SK-N-DZ (cell line): ENCODE measurements around the gene LRRC63.

Experiments used
- DNase-seq: peaks from one replicate; pipeline ENCODE4 v3.0.0-alpha.2; 2015; ENCODE audit warnings: low spot score

Gene LRRC63

DNA sequence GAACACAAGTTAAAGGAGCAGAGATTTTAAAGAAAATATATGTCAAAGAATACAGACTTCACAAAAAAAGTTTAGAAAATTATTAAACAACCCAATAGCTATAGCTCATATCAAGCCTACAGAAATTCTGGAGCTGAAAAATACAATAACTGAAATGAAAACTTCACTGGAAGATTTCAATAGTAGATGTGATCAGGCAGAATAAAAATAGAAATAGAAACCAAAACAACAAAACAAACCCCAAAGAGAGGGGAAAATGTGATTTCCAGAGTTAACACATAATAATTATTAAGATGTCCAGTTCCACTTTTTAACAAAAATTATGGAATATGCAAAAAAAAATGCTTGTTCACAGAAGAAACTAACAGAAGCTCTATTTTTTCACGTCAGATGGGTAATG, 23.6 kb downstream of the LRRC63 start:
- DNase-seq, result no peak

DNA sequence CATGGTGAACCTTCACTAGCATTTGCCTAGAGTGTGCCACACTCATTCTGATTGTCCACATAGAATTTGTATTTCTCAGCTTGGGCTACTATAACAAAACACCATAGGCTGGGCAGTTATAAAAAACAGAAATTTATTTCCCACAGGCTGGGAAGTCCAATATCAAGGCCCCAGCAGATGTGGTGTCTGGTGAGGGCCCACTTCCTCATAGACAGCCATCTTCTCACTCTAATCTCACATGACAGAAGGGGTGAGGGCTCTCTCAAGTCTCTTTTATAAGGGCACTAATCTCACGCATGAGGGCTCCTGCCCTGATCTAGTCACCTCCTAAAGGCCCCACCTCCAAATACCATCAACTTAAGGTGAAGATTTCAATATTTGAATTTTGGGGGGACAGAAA, 53.6 kb downstream of the LRRC63 start:
- no peak for DNase-seq

DNA sequence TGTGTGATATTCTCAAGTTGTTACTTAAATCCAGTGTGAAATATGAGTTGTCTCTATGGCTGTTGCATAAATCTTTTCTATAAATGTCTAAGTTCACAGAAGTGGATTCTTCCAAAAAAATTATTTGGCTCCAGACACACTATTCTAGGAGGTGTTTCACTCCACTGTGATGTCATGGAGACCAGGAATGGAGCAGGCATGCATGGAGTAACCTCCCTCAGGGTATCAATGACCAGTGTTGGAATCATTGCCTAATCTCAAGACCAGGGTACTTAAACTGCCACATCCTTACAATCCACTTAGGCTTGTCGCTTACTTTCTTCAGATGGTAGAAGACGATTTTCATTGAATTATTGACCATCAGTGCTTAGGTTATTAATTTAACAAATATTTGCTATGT, 55.4 kb downstream of the LRRC63 start:
- no peak for DNase-seq

DNA sequence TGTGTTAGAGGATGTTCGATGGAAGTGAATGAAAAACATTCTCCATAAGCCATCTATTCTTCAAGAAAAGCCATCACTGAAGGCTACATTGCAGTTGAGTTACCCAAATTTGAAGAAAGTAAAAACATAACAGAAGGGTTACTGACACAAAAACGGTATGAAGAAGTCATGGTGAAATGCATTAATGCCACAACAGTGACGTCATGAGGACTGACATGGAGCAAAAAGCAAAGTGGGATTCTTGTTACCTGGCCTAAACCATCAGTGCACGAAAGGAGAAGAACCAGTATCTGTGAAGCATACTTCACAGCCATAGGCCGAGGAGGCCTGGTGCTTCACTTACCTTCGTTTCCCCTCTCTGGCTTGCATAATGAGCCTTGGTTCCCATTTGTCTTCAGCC, 58.7 kb downstream of the LRRC63 start:
- DNase-seq, result no peak

DNA sequence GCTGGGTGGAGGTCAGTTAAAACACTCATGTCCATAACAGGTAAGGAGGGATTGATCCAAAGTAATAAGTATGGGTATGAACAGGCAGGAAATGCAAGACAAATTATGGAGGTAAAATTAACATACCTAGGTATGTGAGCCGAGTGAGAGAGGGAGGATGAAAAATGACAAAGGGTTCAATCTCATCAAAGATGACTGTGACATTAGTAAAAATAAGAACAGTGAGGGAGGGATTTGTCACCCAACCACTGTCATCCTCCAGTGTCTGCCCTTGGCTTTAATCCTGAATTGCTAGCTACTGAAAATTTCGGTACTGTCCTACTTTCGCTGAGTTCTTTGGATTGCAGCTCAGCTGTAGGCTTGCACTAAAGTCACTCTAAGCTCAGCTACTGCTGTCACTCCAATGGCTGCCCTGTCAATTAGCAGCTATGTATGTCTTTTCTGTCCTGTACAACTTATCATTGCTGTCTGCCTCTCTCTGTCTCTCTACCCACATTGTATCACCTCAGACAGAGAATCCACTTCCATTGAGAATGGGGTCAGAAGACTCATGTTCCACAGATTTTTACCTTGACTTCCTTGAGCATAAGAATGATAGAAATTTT, 62.5 kb downstream of the LRRC63 start:
- no peak for DNase-seq

DNA sequence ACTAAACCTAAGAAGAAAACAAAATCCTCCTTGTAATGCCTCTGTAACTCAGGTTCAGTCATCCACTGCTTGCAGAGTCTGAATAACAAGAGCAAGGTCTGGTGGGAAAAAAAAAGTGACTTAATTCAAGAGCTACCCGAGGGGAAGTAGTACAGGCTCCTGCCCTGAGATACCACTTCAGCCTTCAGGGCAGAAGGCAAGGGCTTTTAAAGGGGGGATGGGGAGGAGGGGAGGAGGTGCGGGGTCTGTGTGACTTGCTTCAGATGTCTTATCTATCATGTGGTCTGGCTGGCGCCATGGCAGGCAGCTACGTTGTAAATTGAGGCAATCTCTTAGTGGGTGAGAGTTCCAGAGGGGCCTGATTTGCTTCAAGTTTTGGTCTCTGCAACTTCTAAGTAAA, 66.7 kb downstream of the LRRC63 start:
- peak; percentile 91 for DNase-seq

DNA sequence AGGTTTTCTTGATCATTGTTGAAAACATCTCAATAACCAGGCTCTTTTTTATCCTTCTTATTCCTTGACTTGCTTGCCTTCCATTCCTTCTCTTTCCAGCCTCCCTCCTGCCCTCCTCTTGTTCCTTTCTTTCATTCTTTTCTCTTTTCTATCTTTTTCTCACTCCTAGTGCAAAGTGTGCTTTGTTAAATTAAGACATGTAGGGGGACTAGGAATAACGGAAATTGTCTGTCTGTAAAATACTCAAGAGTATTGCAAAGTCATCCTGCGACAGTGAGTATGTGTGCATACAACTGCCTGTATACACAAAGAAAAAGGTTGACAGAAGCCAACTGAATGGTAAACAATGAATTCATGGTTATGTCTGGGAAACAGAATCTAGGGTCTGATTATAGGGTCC, 70.1 kb downstream of the LRRC63 start:
- DNase-seq, result no peak

DNA sequence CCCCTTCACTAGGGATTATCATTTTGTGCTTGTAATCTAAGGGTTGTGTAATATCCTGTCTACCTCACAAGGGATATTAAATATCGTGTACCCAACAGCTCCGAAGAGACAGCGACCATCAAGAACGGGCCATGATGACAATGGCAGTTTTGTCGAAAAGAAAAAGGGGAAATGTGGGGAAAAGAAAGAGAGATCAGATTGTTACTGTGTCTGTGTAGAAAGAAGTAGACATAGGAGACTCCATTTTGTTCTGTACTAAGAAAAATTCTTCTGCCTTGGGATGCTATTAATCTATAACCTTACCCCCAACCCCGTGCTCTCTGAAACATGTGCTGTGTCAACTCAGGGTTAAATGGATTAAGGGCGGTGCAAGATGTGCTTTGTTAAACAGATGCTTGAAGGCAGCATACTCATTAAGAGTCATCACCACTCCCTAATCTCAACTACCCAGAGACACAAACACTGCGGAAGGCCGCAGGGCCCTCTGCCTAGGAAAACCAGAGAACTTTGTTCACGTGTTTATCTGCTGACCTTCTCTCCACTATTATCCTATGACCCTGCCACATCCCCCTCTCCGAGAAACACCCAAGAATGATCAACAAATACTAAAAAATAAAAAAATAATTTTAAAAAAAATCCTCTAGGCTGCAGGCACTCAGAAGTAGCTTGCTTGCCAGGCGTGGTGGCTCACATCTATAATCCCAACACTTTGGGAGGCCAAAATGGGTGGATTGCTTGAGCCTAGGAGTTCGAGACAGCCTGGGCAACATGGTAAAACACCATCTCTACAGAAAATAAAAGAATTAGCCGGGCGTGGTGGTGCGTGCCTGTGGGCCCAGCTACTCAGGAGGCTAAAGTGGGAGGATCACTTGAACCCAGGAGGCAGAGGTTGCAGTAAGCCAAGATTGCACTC, 72.4 kb downstream of the LRRC63 start:
- DNase-seq, result peak; percentile 21

DNA sequence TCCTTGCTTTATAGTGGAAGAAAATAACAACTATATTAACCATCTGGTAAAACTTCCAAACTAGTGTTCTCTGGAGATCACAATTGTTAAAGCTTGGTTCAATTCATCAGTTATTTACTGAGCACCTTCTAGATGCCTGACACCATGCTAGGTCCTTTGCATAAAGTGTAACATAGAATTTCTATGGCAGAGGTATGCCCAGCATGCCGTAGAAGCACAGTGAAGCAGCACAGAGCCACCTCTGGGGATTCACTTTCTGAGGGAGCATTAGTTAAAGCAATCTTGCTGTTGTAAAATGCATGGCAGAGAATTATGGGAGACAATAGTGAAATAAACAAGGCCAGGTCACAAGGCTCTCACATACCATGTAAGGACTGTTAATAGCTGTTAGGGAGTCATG, 75.2 kb downstream of the LRRC63 start:
- DNase-seq, result no peak

DNA sequence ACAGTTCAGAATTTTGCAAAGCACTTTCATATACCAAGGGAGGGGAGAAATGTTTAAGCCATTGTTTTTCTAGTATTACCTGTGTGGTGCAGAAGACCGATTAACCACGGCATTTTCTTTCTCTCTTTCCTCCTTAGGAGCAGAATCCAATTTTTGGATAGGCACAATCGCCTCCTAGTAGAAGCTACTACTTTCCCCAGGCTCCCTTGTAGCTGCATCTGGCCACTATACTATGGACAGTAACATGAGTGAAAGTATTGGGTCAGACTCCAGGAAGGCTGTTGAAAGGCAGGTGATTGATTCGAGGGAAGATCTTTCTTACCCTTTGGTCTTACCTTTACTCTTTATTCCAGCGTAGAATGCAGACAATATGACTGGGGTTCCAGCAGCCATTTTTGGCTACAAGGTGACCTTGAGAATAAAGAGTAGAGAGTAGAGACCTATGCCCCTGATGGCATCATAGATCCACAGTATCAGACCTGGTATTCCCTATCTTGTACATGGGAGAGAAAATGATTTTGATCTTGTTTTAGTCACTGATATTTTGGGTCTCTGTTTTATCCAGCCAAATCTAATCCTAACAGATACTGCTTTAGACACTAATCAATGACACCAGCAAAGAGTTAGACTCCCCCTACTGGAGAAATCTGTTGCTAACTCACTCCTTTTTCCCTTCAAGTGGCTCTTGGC, 77.0 kb downstream of the LRRC63 start:
- DNase-seq, result peak; percentile 77

DNA sequence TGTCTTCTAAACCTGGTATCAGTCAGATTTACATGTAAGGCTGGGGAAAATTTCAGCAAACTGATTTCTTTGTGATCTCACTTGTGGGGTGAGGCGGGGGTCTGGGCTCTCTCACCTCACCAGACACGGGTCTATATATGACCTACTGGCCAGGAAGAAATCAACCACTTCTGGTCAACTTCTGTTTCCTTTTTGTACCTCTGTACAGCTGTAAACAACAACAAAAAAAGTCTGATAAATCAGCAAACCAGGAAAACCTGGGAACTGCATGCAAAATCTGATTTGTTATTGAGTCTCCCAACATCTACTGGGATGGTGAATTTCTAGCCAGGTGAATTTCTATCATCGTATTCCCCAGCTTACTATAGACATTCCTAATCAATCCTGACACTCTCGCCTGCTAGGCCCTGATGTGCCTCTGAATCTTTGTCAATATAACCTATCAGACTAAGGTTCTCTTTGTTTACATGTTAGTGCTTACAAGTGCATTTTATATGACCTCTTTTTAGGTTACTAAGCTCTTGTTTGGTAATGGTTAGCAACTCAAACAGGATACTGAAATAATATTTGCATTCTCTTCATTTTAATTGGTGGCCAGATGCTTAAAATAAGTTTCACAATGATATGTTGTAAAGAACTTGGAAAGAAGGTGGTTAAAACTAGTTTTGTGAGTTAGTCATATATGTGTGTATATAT, 77.7 kb downstream of the LRRC63 start:
- DNase-seq, result no peak

DNA sequence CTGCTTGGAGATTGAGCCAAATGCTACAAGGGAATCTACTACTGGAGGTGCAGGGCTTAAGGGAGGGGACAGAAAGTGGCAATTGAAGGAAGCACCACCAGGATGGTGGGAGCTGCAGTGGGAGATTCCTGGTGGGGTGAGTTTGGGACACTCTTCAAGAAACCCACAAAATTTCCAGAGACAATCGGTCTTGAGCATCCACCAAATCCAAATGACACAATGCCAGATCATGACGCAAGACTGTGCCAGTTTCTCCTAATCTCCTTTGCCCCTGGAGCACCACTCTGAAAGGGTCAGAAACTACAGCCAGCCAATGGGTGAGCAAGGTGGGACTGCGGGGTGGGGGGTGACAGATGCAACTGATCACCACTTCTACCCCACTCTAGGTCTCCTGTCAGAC, 78.7 kb downstream of the LRRC63 start:
- DNase-seq, result no peak

DNA sequence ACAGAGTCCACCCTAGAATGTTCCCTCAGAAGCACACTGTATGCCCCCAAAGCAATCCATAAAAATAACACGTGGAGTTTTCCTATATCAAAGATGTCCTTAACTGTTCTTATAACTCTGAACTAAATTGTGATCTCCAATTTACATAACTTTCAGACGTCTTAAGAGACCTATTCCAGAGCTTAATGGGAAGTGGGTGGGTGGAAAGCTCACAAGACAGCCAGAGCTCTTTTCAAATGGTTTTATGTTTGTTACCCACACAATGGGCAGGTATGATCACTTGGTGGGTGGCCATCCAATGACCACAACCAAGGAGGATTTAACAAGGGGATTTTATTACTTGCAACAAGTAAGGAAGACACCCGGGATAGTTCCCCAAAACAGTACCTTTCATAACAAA, 81.7 kb downstream of the LRRC63 start:
- no peak for DNase-seq

DNA sequence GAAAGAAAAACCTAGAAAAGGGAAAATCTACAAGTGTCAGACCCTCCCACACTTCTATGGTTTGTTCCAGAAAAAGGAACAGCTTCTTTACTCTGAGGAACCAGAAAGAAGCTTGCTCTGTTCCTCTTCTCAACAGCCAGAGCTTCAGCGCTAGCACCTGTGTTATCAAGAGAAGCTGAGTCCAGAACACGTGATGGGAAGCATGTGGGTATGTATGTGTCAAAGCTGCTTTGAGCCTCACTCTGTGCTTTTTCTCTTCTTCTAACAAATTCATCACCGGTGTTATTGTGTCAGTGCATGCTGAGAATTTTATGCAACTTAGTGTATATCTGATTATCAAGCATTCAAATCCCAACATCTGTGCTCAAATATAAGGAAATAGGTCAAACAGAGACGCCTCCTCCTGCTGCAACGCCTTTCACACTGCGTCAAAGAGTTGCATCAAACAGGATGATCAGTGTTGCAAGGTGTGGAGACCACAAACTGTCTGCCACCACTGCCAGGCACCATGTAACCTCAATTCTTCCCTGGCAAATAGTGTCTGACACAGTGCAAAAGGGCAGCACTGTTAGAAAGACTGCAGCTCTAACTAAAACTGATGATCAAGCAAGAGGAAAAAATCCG, 83.9 kb downstream of the LRRC63 start:
- DNase-seq, result no peak

DNA sequence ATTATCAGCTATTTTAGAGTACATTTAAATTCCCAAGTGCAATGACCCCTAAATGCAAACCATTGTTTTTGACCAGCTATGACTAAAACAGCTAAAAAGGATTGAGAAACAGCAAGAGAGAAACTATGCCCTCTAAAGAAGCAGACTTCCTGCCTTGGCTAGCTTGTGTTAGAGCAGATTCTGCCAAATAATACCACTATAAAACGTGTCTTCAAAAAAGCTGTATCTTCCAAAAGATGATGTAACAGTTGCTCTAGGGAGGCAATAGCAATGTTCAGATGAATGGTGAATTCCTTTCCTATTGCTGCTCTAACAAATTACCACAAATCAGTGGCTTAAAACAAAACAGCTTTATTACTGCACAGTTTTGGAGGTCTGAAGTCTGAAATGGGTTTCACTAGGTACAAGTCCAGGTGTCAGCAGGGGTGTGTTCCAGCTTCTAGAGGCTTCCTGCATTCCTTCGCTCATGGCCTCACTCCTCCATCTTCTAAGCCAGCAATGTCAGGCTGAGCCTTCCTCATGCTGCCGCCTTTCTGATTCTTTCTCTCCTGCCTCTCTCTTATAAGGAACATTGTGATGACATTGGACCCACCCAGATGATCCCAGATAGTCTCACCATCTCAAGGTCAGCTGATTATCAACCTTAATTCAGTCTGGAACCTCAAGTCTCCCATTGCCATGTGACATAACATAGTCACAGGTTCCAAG, 84.5 kb downstream of the LRRC63 start:
- DNase-seq, result no peak

DNA sequence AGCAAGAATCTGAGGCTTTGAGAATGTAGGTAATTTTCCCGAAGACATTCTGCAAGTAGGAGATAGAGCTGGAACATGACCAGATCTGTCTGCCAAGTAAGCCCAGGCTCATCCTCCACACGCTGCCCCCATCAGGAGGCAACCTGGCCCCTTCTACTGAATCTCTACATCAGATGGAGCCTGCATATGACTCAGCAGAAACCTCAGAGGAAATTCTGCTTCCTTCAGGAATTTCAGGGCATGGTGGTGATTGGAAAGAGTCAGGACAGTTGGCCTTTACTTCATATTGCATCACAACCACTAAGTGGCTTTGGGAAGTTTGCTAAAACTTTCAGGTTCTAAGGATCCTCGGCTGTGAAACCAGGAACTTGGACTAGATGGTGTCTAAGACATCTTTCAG, 85.2 kb downstream of the LRRC63 start:
- no peak for DNase-seq

DNA sequence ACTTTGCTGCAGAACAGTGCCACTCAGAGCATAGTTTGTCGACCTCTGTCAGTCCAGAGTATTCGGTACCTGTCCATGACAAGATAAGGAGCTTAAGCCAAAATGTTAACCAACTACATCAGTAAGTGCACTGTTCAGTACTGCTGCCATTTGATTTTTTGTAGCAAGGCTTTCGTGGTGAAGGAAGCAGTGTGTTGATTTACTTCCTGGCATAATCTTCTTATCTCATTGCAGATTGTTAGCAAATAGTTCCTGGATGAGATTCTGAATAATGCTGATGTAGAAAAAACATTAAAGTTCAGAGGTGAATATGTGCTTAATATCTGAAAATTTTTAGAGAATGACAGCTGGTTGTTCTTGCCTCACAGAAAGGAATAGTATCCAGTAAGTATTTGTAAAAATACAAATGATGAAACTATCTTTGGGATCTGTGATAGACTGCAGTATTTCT, 85.7 kb downstream of the LRRC63 start:
- no peak for DNase-seq

DNA sequence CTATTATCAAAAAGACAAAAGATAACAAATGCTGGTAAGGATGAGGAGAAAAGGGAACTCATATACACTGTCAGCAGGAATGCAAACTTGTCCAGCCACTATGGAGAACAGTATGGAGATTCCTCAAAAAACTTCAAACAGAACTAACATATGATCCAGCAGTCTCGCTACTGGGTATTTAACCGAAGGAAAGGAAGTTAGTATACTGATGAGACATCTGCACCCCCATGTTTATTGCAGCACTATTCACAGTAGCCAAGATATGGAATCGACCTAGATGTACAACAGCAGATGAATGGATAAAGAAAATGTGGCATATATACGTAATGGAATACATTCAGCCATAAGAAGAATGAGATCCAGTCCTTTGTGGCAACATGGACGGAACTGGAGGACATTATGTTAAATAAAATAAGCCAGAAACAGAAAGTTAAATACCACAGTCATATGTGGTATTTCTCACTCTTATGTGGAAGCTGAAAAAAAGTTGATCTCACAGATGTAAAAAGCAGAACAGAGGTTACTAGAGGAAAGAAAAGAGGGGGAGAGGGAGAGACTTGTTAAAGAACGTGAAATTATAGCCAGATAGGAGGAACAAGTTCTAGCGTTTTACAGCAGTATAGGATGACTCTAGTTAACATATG, 92.1 kb downstream of the LRRC63 start:
- DNase-seq, result no peak

DNA sequence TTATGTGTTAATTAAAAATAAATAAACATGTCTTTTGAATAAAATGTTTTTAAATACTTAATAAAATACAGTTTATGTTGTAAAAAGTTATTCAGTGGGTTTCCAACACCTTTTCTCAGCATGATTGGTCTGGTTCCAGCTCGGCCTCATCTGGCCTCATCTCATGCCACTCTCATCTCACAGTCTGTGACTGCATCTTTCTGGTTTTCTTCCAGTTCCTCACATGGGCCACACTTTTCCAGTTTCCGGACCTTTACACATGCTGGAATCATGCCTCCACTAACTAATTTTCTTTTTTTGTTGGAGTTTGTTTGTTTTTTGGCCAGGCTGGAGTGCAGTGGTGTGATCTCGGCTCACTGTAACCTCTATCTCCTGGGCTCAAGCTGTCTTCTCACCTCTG, 92.8 kb downstream of the LRRC63 start:
- DNase-seq, result no peak

DNA sequence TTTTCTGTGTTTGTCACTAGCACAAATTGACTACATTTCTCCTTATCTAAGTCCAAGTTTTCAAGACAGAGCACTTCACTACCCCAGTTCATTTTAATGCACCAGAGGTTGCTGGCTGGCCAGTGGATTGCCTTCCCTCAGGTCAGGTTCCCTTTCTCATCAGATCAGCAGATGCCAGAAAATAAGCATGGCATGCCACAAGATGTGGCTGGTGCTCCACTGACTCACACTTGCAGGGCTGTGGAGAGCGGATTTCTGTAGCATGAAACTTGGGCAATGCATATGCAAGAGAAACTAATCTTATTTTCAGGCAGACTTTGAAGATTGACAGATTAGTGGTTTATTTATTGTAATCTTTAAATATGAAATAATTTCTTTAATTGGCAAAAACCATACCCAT, 95.8 kb downstream of the LRRC63 start:
- DNase-seq, result no peak
